WI38 (cell line): Measurements from ENCODE around the gene GLRA2.

Experiments
- H3K4me3 ChIP-seq: 2 replicates; pipeline ENCODE4 v1.5.1; 2011; ENCODE audit warnings: low read depth, mild to moderate bottlenecking, control low read depth, low read length
- TF ChIP-seq, protein P1 (sequence below): IDR thresholded peaks from 2 replicates; pipeline ENCODE4 v1.5.1; 2012; ENCODE audit warnings: low read depth, mild to moderate bottlenecking, control low read depth, low read length

GLRA2 gene

DNA sequence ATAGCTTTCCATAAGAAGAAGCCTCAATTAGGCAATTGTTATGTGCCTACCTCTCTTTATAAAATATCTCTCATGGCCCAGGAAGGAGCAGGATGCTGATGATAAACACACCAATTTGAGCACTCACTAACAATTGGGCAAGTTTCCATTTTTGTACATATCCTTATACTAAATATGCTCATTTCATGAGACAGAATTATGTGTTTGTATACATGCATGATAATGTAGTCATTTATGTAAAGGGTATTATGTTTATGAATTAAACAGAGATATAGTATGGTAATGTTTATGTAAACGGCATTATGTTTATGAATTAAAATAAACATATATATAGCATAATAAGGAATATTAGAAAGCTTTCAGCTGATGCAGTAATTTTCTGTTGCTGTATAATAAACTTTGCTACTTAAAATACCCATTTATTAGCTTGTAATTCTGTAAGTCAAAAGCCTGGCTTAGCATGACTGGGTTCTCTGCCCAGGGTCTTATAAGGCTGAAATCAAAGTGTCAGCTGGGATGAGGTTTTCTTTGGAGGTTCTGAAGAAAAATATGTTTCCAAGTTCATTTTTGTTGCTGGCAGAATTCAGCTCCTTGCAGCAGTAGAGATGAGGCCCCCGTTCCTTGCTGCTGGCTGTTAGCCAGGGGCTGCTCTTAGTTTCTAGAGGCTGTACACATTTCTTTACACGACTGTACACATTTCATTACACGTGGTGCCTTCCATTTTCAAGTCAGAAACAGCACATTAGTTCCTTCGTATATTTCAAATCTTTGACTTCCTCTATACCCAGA, 89.0 kb downstream of the GLRA2 start:
- TF ChIP-seq, protein P1, sequence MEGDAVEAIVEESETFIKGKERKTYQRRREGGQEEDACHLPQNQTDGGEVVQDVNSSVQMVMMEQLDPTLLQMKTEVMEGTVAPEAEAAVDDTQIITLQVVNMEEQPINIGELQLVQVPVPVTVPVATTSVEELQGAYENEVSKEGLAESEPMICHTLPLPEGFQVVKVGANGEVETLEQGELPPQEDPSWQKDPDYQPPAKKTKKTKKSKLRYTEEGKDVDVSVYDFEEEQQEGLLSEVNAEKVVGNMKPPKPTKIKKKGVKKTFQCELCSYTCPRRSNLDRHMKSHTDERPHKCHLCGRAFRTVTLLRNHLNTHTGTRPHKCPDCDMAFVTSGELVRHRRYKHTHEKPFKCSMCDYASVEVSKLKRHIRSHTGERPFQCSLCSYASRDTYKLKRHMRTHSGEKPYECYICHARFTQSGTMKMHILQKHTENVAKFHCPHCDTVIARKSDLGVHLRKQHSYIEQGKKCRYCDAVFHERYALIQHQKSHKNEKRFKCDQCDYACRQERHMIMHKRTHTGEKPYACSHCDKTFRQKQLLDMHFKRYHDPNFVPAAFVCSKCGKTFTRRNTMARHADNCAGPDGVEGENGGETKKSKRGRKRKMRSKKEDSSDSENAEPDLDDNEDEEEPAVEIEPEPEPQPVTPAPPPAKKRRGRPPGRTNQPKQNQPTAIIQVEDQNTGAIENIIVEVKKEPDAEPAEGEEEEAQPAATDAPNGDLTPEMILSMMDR: no peak
- no peak overlapping the region for H3K4me3 ChIP-seq

DNA sequence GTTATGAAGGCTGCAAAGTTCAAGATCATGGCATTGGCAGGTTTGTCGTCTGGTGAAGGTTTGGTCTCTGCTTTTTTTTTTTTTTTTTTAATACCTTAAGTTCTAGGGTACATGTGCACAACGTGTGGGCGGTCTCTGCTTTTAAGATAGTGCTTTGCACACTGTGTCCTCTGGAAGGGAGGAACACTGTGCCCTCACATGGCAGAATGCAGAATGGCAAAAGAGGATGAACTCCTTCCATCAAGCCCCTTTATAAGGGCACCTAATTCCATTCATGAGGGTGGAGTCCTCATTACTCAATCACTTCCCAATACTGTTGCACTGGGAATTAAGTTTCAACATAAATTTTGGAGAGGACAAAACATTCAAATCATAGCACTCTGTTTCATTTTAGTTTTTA, 101.4 kb downstream of the GLRA2 start:
- no peak overlapping the region for H3K4me3 ChIP-seq
- TF ChIP-seq, protein P1: no peak

DNA sequence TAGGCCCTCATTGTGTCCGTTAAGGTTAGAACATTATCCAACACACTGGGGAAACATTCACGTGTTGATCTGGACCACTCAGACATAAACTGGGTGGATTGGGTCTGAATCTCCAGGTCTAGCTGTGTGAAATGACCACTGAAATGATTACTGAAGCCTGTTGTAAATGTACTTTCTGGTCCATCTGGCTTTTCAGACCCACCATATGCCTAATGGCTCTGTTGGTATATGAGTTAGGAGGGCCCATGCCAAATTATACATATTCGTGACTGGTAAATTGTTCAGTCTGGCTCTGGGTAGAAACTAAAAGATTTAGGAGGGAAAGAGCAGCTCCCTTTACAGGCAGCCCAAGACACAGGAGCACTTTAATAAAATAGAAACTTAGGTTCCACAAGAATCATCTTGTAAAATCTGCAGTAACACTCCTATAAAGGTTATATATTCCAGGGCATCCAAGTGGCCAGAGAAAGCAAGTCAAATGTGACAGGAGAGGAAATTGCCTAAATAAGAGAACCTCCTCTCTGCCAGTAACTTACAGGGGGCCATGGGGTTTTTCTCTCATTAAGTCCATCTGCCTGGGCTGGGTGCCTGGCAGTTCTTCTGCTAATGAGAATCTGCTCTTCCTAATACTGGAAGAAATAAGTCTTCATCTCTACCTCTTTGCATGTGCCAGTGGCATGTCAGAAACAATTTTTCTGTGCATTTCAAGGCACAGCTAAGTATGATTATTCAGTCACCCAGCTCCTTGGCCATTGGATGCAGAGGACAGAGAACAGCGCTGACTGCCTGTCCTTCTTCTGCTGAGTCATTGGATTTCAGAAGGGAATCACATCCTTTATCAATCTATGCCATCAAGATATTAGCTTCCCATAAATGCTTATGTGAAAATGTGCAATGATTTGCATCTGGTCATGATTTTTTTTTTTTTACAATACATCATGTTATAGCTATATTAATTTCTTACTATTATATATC, 112.6 kb downstream of the GLRA2 start:
- no peak overlapping the region for H3K4me3 ChIP-seq
- TF ChIP-seq, protein P1: no peak

DNA sequence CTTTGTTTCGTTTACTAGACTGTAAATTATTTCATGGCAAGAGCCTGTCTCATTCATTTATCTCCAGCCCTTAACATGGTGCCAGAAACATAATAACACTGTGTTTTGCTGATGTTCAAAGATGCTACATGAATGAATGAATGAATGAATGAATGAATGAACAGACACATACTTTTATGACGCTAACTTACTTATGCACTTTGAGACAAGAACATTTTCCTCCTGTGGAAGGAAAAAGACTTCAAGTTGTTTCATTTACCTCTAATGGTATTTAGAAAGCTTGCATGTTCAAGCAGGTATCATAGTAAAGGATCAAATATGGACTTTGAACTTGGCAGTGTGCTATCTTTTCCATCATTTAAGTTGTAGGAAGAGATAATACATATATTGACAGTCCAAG, 131.6 kb downstream of the GLRA2 start:
- TF ChIP-seq, protein P1: no peak
- no peak overlapping the region for H3K4me3 ChIP-seq

DNA sequence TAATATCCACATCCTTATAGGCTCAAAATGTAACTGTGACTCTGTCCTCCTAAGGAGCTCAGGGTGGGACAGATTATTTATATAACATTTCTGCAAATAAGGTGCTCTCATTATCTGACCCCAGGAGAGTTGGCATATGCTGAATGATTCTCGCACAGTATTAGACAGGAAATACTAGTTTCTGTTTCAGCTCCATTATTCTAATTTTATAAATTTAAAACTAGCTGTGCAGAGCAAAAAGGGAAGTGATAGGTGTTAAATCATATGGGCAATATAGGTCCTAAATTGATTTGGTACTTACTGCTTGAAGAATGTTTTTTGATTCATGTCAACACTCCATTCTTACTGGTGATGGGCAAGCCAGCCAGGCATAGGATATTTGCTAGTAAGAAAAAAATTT, 141.5 kb downstream of the GLRA2 start:
- TF ChIP-seq, protein P1: no peak
- H3K4me3 ChIP-seq: no peak overlapping the region

DNA sequence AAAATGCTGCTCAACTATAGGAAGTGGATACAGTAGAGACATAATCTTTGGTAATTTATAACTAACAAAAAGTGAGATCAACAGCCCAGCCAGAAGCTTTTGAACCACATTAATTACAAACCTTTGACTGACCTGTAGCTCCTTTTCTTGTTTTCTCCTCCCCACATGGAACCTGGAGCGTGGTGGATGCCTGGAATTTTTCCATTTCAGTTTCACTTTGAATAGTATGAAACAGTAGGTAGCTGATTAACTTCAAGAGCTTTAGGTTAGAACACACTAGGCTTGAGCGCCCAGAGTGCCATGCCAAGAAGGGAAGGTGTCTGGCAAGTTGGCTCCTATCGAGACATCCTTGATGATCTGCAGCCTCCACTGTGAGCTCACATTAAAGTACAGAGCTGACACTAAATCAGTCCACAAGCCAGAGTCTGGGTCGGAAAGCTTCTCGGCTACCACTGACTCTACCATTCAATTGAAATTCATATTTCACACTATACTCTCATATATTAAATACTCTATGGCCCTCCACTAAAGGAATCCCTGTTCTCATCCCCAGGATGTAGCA, 143.4 kb downstream of the GLRA2 start:
- TF ChIP-seq, protein P1: no peak
- no peak overlapping the region for H3K4me3 ChIP-seq
